Hepatocyte (in vitro differentiated cells): ENCODE measurements around the gene AFAP1.

ENCODE experiments used
- EZH2 ChIP-seq: fragments of 200-600 bp; sonication (generic); IDR thresholded peaks from 2 replicates; pipeline ENCODE4 v1.6.1; 2016; ENCODE audit warnings: antibody characterized with exemption, mild to moderate bottlenecking, borderline replicate concordance
- EZH2phosphoT487 ChIP-seq: fragments of 200-600 bp; sonication (generic); IDR thresholded peaks from one replicate; pipeline ENCODE4 v1.6.1; 2018; ENCODE audit warnings: antibody characterized with exemption, mild to moderate bottlenecking, low read depth, moderate library complexity; ENCODE audit not compliant: unreplicated experiment, severe bottlenecking
- TF ChIP-seq, protein P1 (sequence below): fragments of 200-600 bp; sonication (generic); IDR thresholded peaks from 2 replicates; pipeline ENCODE4 v1.5.1; 2016; ENCODE audit warnings: antibody characterized with exemption, mild to moderate bottlenecking; ENCODE audit not compliant: poor library complexity

DNA sequence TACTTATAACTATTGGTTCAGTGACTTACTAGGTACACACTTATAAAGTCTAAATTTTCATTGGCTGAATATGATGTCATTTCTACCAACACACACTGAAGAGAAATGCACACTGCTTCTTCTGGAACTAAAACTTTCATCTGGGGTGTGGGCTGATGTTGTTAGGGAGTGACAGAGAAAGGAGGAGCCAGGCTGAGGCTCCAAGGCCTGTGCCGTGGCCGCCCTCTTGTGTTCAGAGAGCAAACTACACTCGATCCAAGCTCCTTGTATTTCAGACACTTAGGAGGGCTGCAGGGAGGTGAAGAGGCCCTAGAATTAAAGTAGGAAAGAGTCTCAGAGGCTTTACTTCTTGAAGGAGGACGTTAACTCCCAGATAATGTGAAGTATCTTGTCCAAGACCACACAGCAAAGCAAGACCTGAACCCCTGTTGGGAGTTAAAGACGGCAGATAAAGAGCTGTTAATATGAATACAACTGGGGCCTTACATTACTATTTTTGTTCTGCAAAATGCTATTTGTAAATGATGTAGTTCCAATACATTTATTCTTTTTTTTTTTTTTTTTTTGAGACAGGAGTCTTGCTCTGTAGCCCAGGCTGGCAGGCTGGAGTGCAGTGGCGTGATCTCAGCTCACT, 137.5 kb downstream of the AFAP1 start:
- TF ChIP-seq, protein P1, sequence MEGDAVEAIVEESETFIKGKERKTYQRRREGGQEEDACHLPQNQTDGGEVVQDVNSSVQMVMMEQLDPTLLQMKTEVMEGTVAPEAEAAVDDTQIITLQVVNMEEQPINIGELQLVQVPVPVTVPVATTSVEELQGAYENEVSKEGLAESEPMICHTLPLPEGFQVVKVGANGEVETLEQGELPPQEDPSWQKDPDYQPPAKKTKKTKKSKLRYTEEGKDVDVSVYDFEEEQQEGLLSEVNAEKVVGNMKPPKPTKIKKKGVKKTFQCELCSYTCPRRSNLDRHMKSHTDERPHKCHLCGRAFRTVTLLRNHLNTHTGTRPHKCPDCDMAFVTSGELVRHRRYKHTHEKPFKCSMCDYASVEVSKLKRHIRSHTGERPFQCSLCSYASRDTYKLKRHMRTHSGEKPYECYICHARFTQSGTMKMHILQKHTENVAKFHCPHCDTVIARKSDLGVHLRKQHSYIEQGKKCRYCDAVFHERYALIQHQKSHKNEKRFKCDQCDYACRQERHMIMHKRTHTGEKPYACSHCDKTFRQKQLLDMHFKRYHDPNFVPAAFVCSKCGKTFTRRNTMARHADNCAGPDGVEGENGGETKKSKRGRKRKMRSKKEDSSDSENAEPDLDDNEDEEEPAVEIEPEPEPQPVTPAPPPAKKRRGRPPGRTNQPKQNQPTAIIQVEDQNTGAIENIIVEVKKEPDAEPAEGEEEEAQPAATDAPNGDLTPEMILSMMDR = peak; percentile 89
- no peak for TF ChIP-seq EZH2
- TF ChIP-seq EZH2phosphoT487 = no peak
